HEK293 (cell line): ENCODE measurements around the gene HIGD1A.

Experiments
- CTCF ChIA-PET: fragments of 350-600 bp; formaldehyde crosslinking; extraction: SDS; loops from one replicate; lab custom pipeline; 2021; ENCODE audit warnings: antibody characterized with exemption; lab: Yijun Ruan, JAX
- POLR2A ChIA-PET: fragments of 300-600 bp; formaldehyde crosslinking; extraction: SDS; loops from one replicate; lab custom pipeline; 2020; ENCODE audit warnings: antibody characterized with exemption, inconsistent platforms; lab: Yijun Ruan, JAX
- H3K27ac ChIP-seq: fragments of 200-500 bp; sonication (Bioruptor generic); 2 replicates; pipeline ENCODE4 v1.5.1; 2014; ENCODE audit warnings: low read depth, low read length, control low read depth, inconsistent platforms; ENCODE audit errors: extremely low read depth
- H3K36me3 ChIP-seq, 2 experiments: fragments of 200-500 bp in 1 of 2; sonication (Bioruptor generic) in 1 of 2; 1 replicate in 1 of 2; 2 replicates in 1 of 2; pipeline ENCODE4 v1.5.1; 2014 to 2017; ENCODE audit warnings: inconsistent platforms in 2 of 2, low read length in 2 of 2; ENCODE audit not compliant: control insufficient read depth in 2 of 2, insufficient read depth in 1 of 2
- H3K4me1 ChIP-seq: fragments of 200-500 bp; sonication (Bioruptor generic); 2 replicates; pipeline ENCODE4 v1.5.1; 2014; ENCODE audit warnings: mild to moderate bottlenecking, low read length, inconsistent platforms; ENCODE audit not compliant: control insufficient read depth, insufficient read depth
- H3K4me3 ChIP-seq: 2 replicates; pipeline ENCODE4 v1.5.1; 2011; ENCODE audit warnings: low read depth, mild to moderate bottlenecking, control low read depth, low read length, moderate library complexity
- H3K9me3 ChIP-seq: fragments of 200-500 bp; sonication (Bioruptor generic); 2 replicates; pipeline ENCODE4 v1.5.1; 2014; ENCODE audit warnings: low read depth, low read length, inconsistent platforms; ENCODE audit not compliant: control insufficient read depth, insufficient read depth
- BCL11A ChIP-seq: fragments of 450-650 bp; formaldehyde crosslinking; IDR thresholded peaks from 2 replicates; pipeline ENCODE4 v1.5.1; 2016; ENCODE audit warnings: low read depth, missing biosample characterization, missing genetic modification characterization
- IKZF3 ChIP-seq: fragments of 450-650 bp; IDR thresholded peaks from 2 replicates; pipeline ENCODE4 v1.5.0; 2018; ENCODE audit warnings: missing biosample characterization, mild to moderate bottlenecking, missing genetic modification characterization, moderate library complexity
- KLF8 ChIP-seq: fragments of 450-650 bp; formaldehyde crosslinking; IDR thresholded peaks from 2 replicates; pipeline ENCODE4 v1.5.1; 2016; ENCODE audit warnings: missing biosample characterization, missing genetic modification characterization
- MYNN ChIP-seq: fragments of 450-650 bp; formaldehyde crosslinking; IDR thresholded peaks from 2 replicates; pipeline ENCODE4 v1.5.1; 2016; ENCODE audit warnings: missing biosample characterization, missing genetic modification characterization, borderline replicate concordance
- MZF1 ChIP-seq: fragments of 450-650 bp; formaldehyde crosslinking; IDR thresholded peaks from 2 replicates; pipeline ENCODE4 v1.5.1; 2017; ENCODE audit warnings: missing biosample characterization, missing genetic modification characterization, borderline replicate concordance
- SALL2 ChIP-seq: fragments of 450-650 bp; formaldehyde crosslinking; IDR thresholded peaks from 2 replicates; pipeline ENCODE4 v1.5.0; 2017; ENCODE audit warnings: missing biosample characterization, mild to moderate bottlenecking, missing genetic modification characterization, borderline replicate concordance
- ZBTB21 ChIP-seq: fragments of 450-650 bp; formaldehyde crosslinking; IDR thresholded peaks from 2 replicates; pipeline ENCODE4 v1.5.1; 2017; ENCODE audit warnings: missing biosample characterization, missing genetic modification characterization
- ZNF146 ChIP-seq: fragments of 450-650 bp; formaldehyde crosslinking; IDR thresholded peaks from 2 replicates; pipeline ENCODE4 v1.5.1; 2016; ENCODE audit warnings: missing biosample characterization, missing genetic modification characterization
- ZNF175 ChIP-seq: fragments of 450-650 bp; formaldehyde crosslinking; IDR thresholded peaks from 2 replicates; pipeline ENCODE4 v1.5.1; 2016; ENCODE audit warnings: missing biosample characterization, missing genetic modification characterization
- ZNF19 ChIP-seq: fragments of 450-650 bp; formaldehyde crosslinking; IDR thresholded peaks from 2 replicates; pipeline ENCODE4; 2016; ENCODE audit warnings: missing biosample characterization, missing genetic modification characterization, low read depth
- ZNF239 ChIP-seq: fragments of 450-650 bp; formaldehyde crosslinking; IDR thresholded peaks from 2 replicates; pipeline ENCODE4 v1.5.1; 2016; ENCODE audit warnings: missing biosample characterization, missing genetic modification characterization
- ZNF324 ChIP-seq: fragments of 450-650 bp; formaldehyde crosslinking; IDR thresholded peaks from 2 replicates; pipeline ENCODE4 v1.5.1; 2016; ENCODE audit warnings: missing biosample characterization, missing genetic modification characterization
- ZNF394 ChIP-seq: fragments of 450-650 bp; formaldehyde crosslinking; IDR thresholded peaks from 2 replicates; pipeline ENCODE4 v1.5.1; 2016; ENCODE audit warnings: missing biosample characterization, missing genetic modification characterization, mild to moderate bottlenecking, moderate library complexity, borderline replicate concordance
- ZNF416 ChIP-seq: fragments of 450-650 bp; formaldehyde crosslinking; IDR thresholded peaks from 2 replicates; pipeline ENCODE4 v1.5.1; 2016; ENCODE audit warnings: missing biosample characterization, missing genetic modification characterization
- ZNF549 ChIP-seq: fragments of 450-650 bp; IDR thresholded peaks from 2 replicates; pipeline ENCODE4 v1.5.1; 2018; ENCODE audit warnings: missing biosample characterization, missing genetic modification characterization, mild to moderate bottlenecking, inconsistent platforms, moderate library complexity
- ZNF701 ChIP-seq: fragments of 450-650 bp; formaldehyde crosslinking; IDR thresholded peaks from 2 replicates; pipeline ENCODE4 v1.5.1; 2016; ENCODE audit warnings: missing biosample characterization, missing genetic modification characterization
- ZNF707 ChIP-seq: fragments of 450-650 bp; formaldehyde crosslinking; IDR thresholded peaks from 2 replicates; pipeline ENCODE4 v1.5.1; 2016; ENCODE audit warnings: missing biosample characterization, missing genetic modification characterization
- ZNF768 ChIP-seq: fragments of 450-650 bp; formaldehyde crosslinking; IDR thresholded peaks from 2 replicates; pipeline ENCODE4 v1.5.1; 2018; ENCODE audit warnings: missing biosample characterization, mild to moderate bottlenecking, missing genetic modification characterization
- ZNF830 ChIP-seq: fragments of 450-650 bp; IDR thresholded peaks from 2 replicates; pipeline ENCODE4 v1.5.0; 2018; ENCODE audit warnings: missing biosample characterization, missing genetic modification characterization, low read depth, mild to moderate bottlenecking, moderate library complexity
- ZNF843 ChIP-seq: fragments of 450-650 bp; formaldehyde crosslinking; IDR thresholded peaks from 2 replicates; pipeline ENCODE4 v1.5.1; 2016; ENCODE audit warnings: missing biosample characterization, missing genetic modification characterization
- TF ChIP-seq, protein P1 (sequence below): fragments of 450-650 bp; formaldehyde crosslinking; IDR thresholded peaks from 2 replicates; pipeline ENCODE4 v1.5.1; 2016; ENCODE audit warnings: missing biosample characterization, missing genetic modification characterization
- TF ChIP-seq, protein P2 (sequence below): fragments of 450-650 bp; formaldehyde crosslinking; IDR thresholded peaks from 2 replicates; pipeline ENCODE4 v1.5.1; 2016; ENCODE audit warnings: missing biosample characterization, missing genetic modification characterization

HIGD1A gene

GRCh38 chr3:42772670-42773408, 31.5 kb downstream of the HIGD1A start, which contains the start of gene CCDC13:
Gene CCDC13, minus strand, starts transcription at chr3:42773253. Its CDS starts 14,908 bp downstream, at chr3:42758345.
- POLR2A ChIA-PET: no interaction called here
- no peaks in the 10 kb centered on the region for H3K9me3 ChIP-seq
- no peak within 1 kb of the TSS for H3K27ac ChIP-seq
- no peak for TF ChIP-seq ZBTB21
- TF ChIP-seq ZNF394 (tag by site-specific recombination): no peak
- no peak for TF ChIP-seq ZNF175 (tag by site-specific recombination)
- no peak for TF ChIP-seq MYNN (tag by site-specific recombination)
- no peak for TF ChIP-seq SALL2 (tag by site-specific recombination)
- no peak for TF ChIP-seq IKZF3 (tag by site-specific recombination)
- TF ChIP-seq MZF1: no peak
- no peak for TF ChIP-seq ZNF324 (tag by site-specific recombination)
- TF ChIP-seq KLF8: no peak
- no peak for TF ChIP-seq ZNF239 (tag by site-specific recombination)
- no peak for TF ChIP-seq ZNF701 (tag by site-specific recombination)
- no peak for TF ChIP-seq ZNF146
- TF ChIP-seq, all 188 proteins: peak for 0
- H3K4me3 ChIP-seq: peak within 1 kb of the TSS; percentile 27
- H3K4me1 ChIP-seq: no peaks in the 10 kb centered on the region
- H3K36me3 ChIP-seq: no peaks in the 10 kb centered on the region
- CTCF ChIA-PET: no interaction called here

GRCh38 chr3:42771271-42771670, 33.0 kb downstream of the HIGD1A start:
- no peak for TF ChIP-seq ZNF416 (tag by site-specific recombination)
- H3K4me1 ChIP-seq: no peaks in the 10 kb centered on the region
- no peaks in the 10 kb centered on the region for H3K36me3 ChIP-seq
- H3K9me3 ChIP-seq: no peaks in the 10 kb centered on the region
- CTCF ChIA-PET: no interaction called here
- H3K4me3 ChIP-seq: no peak overlapping the region
- POLR2A ChIA-PET: no interaction called here
- no peak overlapping the region for H3K27ac ChIP-seq

DNA sequence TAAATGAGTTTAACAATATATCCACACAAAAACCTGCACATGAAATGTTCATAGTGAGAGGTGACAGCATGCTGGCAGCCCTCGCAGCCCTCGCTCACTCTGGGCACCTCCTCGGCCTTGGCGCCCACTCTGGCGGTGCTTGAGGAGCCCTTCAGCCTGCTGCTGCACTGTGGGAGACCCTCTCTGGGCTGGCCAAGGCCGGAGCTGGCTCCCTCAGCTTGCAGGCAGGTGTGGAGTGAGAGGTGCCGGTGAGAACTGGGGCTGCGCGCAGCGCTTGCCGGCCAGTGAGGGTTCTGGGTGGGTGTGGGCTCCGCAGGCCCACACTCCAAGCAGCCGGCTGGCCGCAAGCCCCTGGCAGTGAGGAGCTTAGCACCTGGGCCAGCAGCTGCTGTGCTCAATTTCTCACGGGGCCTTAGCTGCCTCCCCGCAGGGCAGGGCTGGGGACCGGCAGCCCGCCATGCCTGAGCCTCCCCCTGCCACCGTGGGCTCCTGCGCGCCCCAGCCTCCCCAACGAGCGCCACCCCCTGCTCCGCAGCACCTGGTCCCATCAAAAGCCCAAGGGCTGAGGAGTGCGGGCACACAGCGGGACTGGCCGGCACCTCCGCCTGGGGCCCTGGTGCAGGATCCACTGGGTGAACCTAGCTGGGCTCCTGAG, 34.7 kb downstream of the HIGD1A start:
- ChIA-PET CTCF (interaction anchor here (1.4 kb wide), 1 partner anchor 62 kb away, joined by 5 read pairs; no protein-coding TSS in a partner anchor), POLR2A (no interaction called here)
- H3K9me3 ChIP-seq: no peaks in the 10 kb centered on the region
- no peak overlapping the region for H3K27ac ChIP-seq
- no peaks in the 10 kb centered on the region for H3K36me3 ChIP-seq
- no peaks in the 10 kb centered on the region for H3K4me1 ChIP-seq
- H3K4me3 ChIP-seq: no peak overlapping the region
- no peak for TF ChIP-seq ZNF830 (tag by site-specific recombination)
- TF ChIP-seq ZNF19 (tag by site-specific recombination): no peak

DNA sequence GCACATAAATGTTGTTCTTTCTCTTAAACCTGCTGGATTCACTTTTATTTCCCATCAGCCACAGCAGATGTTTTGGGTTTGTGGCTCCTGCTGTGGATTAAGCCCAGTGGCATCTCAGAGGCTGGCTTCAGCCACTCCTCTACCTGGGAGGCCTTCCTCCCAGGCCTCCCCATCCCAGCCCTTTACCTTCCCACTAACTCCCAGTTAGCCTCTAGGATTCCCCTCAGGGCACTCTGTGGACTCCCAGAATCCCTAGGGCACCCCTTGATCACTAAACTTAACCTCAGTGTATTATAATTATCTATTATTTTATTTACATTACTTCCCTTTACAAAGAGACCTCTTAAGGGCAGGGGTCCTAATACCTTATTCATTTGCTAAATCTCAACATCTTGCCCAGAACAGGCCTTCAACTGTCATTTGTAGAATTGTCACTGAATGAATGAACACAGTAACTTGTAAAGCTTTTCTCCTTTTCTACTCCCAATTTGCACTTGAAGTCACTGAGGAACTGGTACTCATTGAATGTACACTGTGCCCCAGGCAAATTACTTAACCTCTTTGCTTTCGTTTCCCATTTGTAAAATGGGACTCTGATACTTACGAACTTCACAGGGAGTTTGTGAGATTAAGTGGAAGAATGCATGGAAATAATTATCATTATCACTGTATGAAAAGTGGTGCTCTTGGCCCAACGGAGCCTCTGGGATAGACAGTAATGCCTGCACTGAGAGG, 39.6 kb downstream of the HIGD1A start:
- POLR2A ChIA-PET: no interaction called here
- Histone ChIP-seq H3K4me1 (no peaks in the 10 kb centered on the region), H3K36me3 (no peaks in the 10 kb centered on the region), H3K4me3 (no peak overlapping the region), H3K27ac (no peak overlapping the region), H3K9me3 (no peaks in the 10 kb centered on the region)
- CTCF ChIA-PET: no interaction called here
- TF ChIP-seq ZNF549 (tag by site-specific recombination) (no peak), ZNF768 (tag by site-specific recombination) (no peak), KLF8 (no peak), ZNF394 (tag by site-specific recombination) (no peak), BCL11A (no peak), ZNF701 (tag by site-specific recombination) (no peak), ZNF707 (tag by site-specific recombination) (no peak), ZNF843 (no peak)
- TF ChIP-seq, protein P1, sequence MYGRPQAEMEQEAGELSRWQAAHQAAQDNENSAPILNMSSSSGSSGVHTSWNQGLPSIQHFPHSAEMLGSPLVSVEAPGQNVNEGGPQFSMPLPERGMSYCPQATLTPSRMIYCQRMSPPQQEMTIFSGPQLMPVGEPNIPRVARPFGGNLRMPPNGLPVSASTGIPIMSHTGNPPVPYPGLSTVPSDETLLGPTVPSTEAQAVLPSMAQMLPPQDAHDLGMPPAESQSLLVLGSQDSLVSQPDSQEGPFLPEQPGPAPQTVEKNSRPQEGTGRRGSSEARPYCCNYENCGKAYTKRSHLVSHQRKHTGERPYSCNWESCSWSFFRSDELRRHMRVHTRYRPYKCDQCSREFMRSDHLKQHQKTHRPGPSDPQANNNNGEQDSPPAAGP (tag by site-specific recombination): no peak
- TF ChIP-seq, protein P2, sequence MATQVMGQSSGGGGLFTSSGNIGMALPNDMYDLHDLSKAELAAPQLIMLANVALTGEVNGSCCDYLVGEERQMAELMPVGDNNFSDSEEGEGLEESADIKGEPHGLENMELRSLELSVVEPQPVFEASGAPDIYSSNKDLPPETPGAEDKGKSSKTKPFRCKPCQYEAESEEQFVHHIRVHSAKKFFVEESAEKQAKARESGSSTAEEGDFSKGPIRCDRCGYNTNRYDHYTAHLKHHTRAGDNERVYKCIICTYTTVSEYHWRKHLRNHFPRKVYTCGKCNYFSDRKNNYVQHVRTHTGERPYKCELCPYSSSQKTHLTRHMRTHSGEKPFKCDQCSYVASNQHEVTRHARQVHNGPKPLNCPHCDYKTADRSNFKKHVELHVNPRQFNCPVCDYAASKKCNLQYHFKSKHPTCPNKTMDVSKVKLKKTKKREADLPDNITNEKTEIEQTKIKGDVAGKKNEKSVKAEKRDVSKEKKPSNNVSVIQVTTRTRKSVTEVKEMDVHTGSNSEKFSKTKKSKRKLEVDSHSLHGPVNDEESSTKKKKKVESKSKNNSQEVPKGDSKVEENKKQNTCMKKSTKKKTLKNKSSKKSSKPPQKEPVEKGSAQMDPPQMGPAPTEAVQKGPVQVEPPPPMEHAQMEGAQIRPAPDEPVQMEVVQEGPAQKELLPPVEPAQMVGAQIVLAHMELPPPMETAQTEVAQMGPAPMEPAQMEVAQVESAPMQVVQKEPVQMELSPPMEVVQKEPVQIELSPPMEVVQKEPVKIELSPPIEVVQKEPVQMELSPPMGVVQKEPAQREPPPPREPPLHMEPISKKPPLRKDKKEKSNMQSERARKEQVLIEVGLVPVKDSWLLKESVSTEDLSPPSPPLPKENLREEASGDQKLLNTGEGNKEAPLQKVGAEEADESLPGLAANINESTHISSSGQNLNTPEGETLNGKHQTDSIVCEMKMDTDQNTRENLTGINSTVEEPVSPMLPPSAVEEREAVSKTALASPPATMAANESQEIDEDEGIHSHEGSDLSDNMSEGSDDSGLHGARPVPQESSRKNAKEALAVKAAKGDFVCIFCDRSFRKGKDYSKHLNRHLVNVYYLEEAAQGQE (tag by site-specific recombination): no peak
